Muscle layer of colon (tissue), 2 donors: ENCODE data around the gene TOPBP1.

Experiments
- H3K27ac ChIP-seq: one replicate; pipeline ENCODE4 v1.7.0; 2013; ENCODE audit warnings: low read depth, mild to moderate bottlenecking, low read length, moderate library complexity
- H3K27me3 ChIP-seq, 2 donors: one replicate each; pipeline ENCODE4 v1.7.0; 2013; ENCODE audit warnings: low read length in 2 of 2, mild to moderate bottlenecking in 2 of 2; ENCODE audit not compliant: insufficient read depth in 2 of 2, control insufficient read depth in 1 of 2
- H3K36me3 ChIP-seq: one replicate; pipeline ENCODE4 v1.7.0; 2013; ENCODE audit warnings: mild to moderate bottlenecking, low read length; ENCODE audit not compliant: insufficient read depth
- H3K4me1 ChIP-seq: one replicate; pipeline ENCODE4 v1.7.0; 2013; ENCODE audit warnings: mild to moderate bottlenecking, low read length; ENCODE audit not compliant: insufficient read depth
- H3K4me3 ChIP-seq, 2 donors: one replicate each; pipeline ENCODE4 v1.7.0; 2013; ENCODE audit warnings: low read length in 2 of 2, low read depth in 1 of 2, mild to moderate bottlenecking in 1 of 2, moderate library complexity in 1 of 2
- H3K9ac ChIP-seq: one replicate; pipeline ENCODE4 v1.7.0; 2013; ENCODE audit warnings: low read length
- H3K9me3 ChIP-seq: one replicate; pipeline ENCODE4 v1.7.0; 2013; ENCODE audit warnings: mild to moderate bottlenecking, low read length
- donor health status: abdominal sarcoma.
- donor health status: Adenocarcinoma of cecum.

The TOPBP1 gene

DNA sequence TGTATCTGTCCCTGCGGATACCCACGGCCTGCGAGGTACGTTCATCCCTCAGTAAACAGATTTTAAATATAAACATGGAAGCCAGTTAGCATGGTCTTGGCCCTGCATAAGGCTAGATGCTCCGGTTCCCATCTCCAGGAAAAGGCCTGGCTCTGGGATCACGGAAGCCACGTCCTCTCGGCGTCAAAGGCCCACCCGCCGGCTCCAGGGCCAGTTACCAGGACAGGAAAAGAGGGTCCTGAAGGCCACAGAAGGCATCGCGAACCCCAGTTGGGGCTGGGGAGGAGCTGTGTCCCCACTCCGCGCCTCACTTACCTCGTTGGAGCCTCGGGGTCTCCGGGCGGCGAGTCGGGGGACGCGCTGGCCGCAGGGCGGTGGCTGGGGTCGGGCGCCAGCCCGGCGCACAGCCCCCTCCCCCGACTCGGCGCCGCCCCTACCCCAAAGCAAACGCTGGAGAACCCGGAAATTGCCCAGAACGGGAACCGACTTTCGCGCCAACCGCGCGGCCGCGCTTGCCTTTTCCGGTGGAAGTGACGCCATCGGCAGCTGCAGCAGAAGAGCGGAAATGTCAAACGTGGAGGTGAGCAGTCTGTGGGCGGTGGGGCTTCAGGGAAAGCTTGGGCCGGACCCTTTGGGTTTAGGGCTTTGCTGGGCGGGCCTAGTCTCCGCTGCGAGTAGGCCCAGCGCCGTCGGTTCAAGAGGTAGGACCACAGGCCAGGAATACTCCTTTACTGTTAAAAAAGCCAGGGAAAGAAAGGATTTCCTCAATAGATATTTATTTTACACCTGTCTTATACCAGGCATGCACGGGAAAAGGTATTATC lies at the start of gene TOPBP1:
TOPBP1 (minus strand) TSS at position 488 of the 824 bp plus-strand sequence. CDS start 814 bp downstream, outside the sequence.
- Histone ChIP-seq H3K36me3 (peaks cover 12% of the 10 kb centered on the region), H3K9ac (peak within 1 kb of the TSS; percentile 82), H3K4me3 (peak within 1 kb of the TSS; percentile 90 to 99), H3K27me3 (no peaks in the 10 kb centered on the region), H3K9me3 (no peaks in the 10 kb centered on the region), H3K4me1 (peaks cover 13% of the 10 kb centered on the region), H3K27ac (peak within 1 kb of the TSS; percentile 87)

DNA sequence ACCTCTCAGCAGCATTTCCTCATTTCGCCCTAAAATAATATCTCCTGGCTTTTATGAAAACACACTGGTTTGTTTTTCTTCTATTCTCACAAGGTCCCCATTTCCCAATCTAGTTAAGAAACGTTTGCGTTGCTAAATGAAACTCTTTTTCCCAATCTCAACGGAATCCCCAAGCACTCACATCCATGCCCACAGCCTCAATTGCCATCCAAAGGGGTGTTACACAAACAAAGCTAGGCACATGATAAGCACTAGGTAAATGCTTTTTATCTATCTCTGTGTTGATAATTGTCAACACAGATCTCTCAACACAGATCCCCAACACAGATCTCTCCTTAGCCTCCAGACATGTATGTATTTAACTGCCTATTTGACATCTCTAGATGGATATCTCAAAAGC lies 49.3 kb upstream of the TOPBP1 start:
- H3K27ac ChIP-seq = no peak overlapping the region
- H3K4me3 ChIP-seq = no peak overlapping the region
- no peaks in the 10 kb centered on the region for H3K4me1 ChIP-seq
- H3K9me3 ChIP-seq = no peaks in the 10 kb centered on the region
- H3K9ac ChIP-seq = no peak overlapping the region
- no peaks in the 10 kb centered on the region for H3K27me3 ChIP-seq
- no peaks in the 10 kb centered on the region for H3K36me3 ChIP-seq

DNA sequence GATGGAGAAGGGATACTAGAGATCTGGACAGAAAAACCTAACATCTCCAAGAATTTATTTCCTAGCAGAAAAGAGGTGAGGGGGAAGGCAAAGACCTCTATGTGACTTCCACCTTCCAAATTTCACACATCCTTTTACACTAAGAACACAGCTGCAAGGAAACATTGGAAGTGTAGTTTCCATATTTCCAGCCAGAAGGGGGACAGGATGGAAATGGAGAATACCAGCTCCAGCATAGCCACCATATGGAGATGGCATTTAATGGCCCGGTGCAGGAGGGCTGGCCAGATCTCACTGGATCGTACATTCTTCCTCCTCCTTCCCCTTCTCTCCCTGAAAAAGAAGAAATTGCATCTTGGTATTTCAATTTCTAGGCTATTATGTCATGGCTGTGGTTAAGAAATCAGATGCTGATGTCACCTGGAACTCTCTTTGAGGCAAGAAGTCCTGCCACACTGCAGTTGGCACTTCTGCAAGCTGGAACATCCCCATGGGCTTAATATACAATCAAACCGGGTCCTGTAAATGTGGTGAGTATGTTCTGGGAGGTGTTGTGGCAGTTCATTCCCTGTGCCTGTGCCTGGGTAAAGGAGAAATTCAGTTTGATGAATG lies 47.5 kb upstream of the TOPBP1 start:
- H3K27me3 ChIP-seq = no peaks in the 10 kb centered on the region
- H3K36me3 ChIP-seq = no peaks in the 10 kb centered on the region
- no peaks in the 10 kb centered on the region for H3K9me3 ChIP-seq
- H3K4me1 ChIP-seq = no peaks in the 10 kb centered on the region
- H3K4me3 ChIP-seq = no peak overlapping the region
- H3K27ac ChIP-seq = no peak overlapping the region
- no peak overlapping the region for H3K9ac ChIP-seq

DNA sequence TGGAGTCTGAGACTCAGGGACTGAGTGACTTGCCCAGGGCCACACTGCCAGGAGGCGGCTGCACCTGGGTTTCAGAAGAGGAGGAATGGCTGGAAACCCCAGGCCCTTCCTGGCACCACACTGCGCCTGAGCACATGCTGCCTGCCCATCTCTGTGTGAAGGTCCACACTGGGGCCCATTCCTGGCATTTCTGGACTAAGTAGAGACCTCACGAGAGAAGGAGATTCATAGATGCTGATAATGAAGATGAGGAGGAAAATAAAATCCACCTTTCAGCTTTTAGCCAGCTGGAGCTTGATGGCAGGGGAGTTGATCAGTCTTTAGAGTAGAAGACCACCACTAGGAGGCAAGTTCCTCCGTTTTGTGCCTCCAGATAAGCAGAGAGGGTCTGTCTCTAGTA lies 44.3 kb upstream of the TOPBP1 start:
- H3K4me1 ChIP-seq = no peaks in the 10 kb centered on the region
- no peaks in the 10 kb centered on the region for H3K36me3 ChIP-seq
- H3K4me3 ChIP-seq = no peak overlapping the region
- H3K27me3 ChIP-seq = no peaks in the 10 kb centered on the region
- no peak overlapping the region for H3K9ac ChIP-seq
- no peaks in the 10 kb centered on the region for H3K9me3 ChIP-seq
- H3K27ac ChIP-seq = no peak overlapping the region

DNA sequence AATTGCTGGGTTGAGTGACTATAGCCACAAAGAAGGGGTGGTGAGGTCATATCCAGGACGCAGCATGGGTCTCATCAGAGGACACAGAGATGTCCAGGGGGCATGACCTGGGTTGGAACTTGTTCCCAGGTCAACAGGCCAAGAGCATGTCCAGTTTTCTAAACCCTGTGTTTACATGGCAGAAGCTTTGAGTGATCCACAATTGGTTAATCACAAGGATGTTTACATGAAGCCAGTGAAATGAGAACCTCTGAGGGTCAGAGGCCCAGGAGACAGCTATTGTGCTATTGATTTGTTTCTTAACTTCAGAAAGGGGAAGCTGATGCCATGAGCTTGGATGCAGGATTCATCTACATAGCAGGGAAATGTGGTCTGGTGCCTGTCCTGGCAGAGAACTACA lies 42.2 kb upstream of the TOPBP1 start:
- no peaks in the 10 kb centered on the region for H3K27me3 ChIP-seq
- H3K9me3 ChIP-seq = no peaks in the 10 kb centered on the region
- H3K27ac ChIP-seq = no peak overlapping the region
- no peaks in the 10 kb centered on the region for H3K4me1 ChIP-seq
- no peak overlapping the region for H3K9ac ChIP-seq
- H3K36me3 ChIP-seq = no peaks in the 10 kb centered on the region
- H3K4me3 ChIP-seq = no peak overlapping the region

DNA sequence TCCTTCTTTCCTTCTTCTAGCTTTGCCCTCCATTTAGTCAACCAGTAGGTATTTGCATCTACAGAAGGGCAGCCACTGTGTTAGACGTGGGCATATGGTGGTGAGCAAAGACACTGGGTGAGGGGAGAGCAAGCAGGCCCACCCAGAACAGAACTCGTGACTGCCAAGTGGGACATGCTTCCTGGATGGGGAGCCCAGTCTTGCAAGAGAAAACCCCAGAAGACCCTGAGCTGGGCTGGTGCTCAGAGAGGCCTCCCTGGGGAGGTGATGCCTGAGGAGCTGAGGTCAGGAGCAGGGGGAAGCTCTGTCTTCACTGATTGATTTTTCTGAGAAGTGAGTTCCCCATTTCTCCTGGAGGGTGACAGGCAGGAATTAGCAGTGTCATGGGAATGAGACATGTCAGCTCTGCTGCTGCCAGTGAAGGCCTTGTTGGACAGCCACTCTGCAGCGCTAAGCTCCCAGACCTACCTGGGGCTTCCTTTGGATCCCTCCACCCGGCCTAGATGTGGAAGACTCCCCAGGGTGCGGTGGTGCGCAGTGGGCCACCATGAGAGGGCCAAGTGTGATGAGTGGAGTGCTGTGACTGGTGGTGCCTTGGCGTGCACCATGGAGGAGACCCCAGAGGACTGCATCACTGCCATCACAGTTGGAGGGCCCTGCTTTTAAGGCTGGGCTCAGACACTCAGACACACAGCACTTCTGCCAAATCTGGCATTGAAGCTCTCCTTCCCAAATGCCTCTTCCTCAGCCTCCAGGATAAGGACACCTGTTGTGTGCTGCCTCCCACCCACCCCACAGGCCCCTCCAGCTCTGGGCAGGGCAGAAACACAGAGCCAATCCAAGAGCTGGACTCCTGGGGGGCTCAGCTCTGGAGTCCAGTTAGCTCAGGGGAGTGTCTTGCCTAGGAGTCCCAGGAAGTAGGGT lies 40.0 kb upstream of the TOPBP1 start:
- Histone ChIP-seq H3K27me3 (no peaks in the 10 kb centered on the region), H3K9me3 (no peaks in the 10 kb centered on the region), H3K36me3 (no peaks in the 10 kb centered on the region), H3K4me1 (no peaks in the 10 kb centered on the region), H3K4me3 (no peak overlapping the region), H3K9ac (no peak overlapping the region), H3K27ac (no peak overlapping the region)

DNA sequence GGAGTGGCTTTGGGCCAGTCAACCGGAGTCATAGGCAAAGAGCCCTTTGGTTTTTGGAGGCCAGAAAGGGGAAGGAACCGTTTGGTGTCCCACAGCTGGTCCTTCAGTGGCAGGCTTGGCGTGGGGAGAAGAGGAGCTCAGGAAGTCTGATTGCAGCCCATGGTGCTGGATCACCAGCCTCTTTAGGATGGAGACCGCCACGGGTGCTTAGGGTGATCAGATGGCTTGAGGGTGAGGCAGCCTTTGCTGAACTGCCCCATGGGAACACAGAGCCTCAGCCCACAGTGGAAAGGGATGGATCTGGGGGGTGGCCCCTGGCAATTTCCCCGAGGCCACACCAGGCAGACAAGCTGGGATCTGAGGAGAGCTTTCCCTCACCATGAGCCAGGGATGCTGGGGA lies 38.6 kb upstream of the TOPBP1 start:
- H3K4me3 ChIP-seq = no peak overlapping the region

DNA sequence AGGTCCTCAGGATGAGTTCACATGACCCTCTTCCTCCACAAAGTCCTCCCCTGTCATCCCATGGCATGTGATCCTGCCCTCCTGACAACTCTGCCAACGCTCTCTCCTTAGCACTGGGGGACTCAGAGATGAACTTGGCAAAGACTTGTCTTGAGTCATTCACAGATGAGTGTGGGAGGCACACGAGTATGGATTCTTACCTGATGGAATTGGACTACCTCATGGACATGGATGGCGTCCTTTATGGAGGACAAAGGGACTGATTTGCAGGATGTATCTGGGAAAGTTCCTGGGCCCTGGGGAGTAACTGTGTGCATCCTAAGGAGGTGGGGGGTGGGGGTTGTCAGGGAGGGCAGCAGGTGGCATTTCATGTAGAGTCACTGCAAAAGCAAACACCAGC lies 38.2 kb upstream of the TOPBP1 start:
- H3K4me3 ChIP-seq = no peak overlapping the region
- no peaks in the 10 kb centered on the region for H3K27me3 ChIP-seq
- H3K36me3 ChIP-seq = no peaks in the 10 kb centered on the region
- no peak overlapping the region for H3K27ac ChIP-seq
- no peaks in the 10 kb centered on the region for H3K4me1 ChIP-seq
- no peaks in the 10 kb centered on the region for H3K9me3 ChIP-seq
- H3K9ac ChIP-seq = no peak overlapping the region

More for the DNA sequence above, 38.6 kb upstream of the TOPBP1 start:
- H3K36me3 ChIP-seq = no peaks in the 10 kb centered on the region
- H3K9ac ChIP-seq = no peak overlapping the region
- H3K4me1 ChIP-seq = no peaks in the 10 kb centered on the region
- no peaks in the 10 kb centered on the region for H3K27me3 ChIP-seq
- H3K9me3 ChIP-seq = no peaks in the 10 kb centered on the region
- H3K27ac ChIP-seq = no peak overlapping the region

DNA sequence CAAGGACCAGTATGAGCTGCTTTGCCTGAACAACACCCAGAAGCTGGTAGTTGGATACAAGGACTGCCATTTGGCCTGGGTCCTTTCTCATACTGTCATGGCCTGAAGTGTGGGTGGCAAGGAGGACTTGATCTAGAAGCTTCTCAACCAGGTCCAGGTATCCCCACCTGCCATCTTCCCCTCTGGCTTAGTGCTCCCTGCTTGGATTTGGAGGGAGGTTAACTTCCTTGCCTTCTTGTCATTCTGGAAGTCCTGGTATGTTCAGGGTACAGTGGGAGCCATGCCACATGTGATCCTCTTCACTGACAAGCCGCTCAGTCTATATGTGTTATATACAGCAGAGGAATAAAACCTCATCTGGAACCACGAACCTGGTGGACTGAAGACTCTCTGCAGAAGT lies 37.7 kb upstream of the TOPBP1 start:
- Histone ChIP-seq H3K4me1 (no peaks in the 10 kb centered on the region), H3K36me3 (no peaks in the 10 kb centered on the region), H3K4me3 (no peak overlapping the region), H3K27ac (no peak overlapping the region), H3K9me3 (no peaks in the 10 kb centered on the region), H3K27me3 (no peaks in the 10 kb centered on the region), H3K9ac (no peak overlapping the region)

DNA sequence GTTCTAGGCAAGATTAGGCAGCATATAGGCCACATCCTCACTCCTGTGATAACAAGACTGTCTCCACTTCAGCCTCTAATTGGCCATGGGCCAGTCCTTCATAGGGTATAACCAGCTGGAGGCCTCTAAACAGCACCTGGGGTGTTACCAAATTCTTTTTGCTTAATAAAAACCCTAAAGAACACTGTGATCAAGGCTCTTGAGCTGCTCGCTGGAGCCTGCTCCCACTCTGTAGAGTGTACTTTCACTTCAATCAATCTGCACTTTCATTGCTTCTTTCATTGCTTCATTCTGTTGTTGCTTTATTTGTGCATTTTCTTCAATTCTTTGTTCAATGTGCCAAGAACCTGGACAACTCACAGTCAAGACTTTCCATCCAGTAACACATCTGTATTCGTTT lies 36.2 kb upstream of the TOPBP1 start:
- Histone ChIP-seq H3K27me3 (no peaks in the 10 kb centered on the region), H3K9ac (no peak overlapping the region), H3K27ac (no peak overlapping the region), H3K9me3 (no peaks in the 10 kb centered on the region), H3K36me3 (no peaks in the 10 kb centered on the region), H3K4me3 (no peak overlapping the region), H3K4me1 (no peaks in the 10 kb centered on the region)

DNA sequence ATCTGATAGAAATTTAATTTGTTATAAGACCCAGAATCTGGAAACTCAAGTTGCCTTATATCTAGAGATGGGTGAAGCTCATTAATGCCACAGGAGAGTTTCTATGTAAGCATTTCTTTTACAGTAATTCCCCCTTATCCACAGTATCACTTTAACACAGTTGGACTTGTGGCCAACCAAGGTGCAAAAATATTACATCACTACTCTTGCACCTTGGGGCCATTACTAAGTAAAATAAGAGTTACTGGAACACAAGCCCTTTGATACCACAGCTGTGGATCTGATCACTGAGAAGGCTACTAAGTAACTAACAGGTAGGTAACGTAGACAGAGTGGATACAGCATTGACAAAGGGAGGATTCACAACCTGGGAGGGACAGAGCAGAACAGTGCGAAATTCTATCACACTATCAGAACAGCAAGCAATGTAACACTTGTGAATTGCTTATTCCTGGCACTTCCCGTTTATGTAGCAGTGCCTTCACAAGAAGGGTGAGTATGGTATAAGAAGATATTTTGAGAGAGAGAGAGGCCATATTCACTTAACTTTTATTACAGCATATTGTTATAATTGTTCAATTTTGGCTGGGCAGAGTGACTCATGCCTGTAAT lies 33.9 kb upstream of the TOPBP1 start:
- H3K36me3 ChIP-seq = no peaks in the 10 kb centered on the region
- H3K27ac ChIP-seq = no peak overlapping the region
- H3K4me3 ChIP-seq = no peak overlapping the region
- H3K27me3 ChIP-seq = no peaks in the 10 kb centered on the region
- H3K4me1 ChIP-seq = no peaks in the 10 kb centered on the region
- no peaks in the 10 kb centered on the region for H3K9me3 ChIP-seq
- no peak overlapping the region for H3K9ac ChIP-seq
